DMS 273 (cell line): ENCODE measurements around the gene ARL11.
"Not testable (repeated sequence)": the region's sequence is repeated elsewhere in the genome, so short reads cannot be mapped to it uniquely, and the experiment has no call there.

ENCODE experiments used
- DNase-seq: peaks from one replicate; lab custom pipeline; 2025; ENCODE audit not compliant: unreplicated experiment; lab: John Stamatoyannopoulos, UW

Gene ARL11

GRCh38 chr13:49627831-49628652 lies at the start of gene ARL11:
ARL11 (plus strand) TSS chr13:49628507; CDS start chr13:49630448, 1,941 bp downstream.
- no peak for DNase-seq

- DNase-seq: no peak
Measured at GRCh38 chr13:49579501-49579900, 48.8 kb upstream of the ARL11 start.

GRCh38 chr13:49580980-49581680 lies 47.2 kb upstream of the ARL11 start:
- no peak for DNase-seq

GRCh38 chr13:49584771-49585182 lies 43.5 kb upstream of the ARL11 start:
- DNase-seq: peak; percentile 25

- peak; percentile 83 for DNase-seq
Measured at GRCh38 chr13:49585220-49586157, 42.8 kb upstream of the ARL11 start, which contains the start of gene RCBTB1. RCBTB1 (minus strand) TSS chr13:49585558; CDS start chr13:49567279, 18,279 bp downstream.

GRCh38 chr13:49586717-49587116 lies 41.6 kb upstream of the ARL11 start:
- no peak for DNase-seq

- no peak for DNase-seq
Measured at GRCh38 chr13:49587311-49587847, 40.9 kb upstream of the ARL11 start.

GRCh38 chr13:49590714-49591113 lies 37.6 kb upstream of the ARL11 start:
- DNase-seq: not testable (repeated sequence)

- DNase-seq: not testable (repeated sequence)
Measured at GRCh38 chr13:49593876-49594275, 34.4 kb upstream of the ARL11 start.

GRCh38 chr13:49594576-49594975 lies 33.7 kb upstream of the ARL11 start:
- DNase-seq: no peak

- peak; percentile 94 for DNase-seq
Measured at GRCh38 chr13:49596221-49596620, 32.1 kb upstream of the ARL11 start.

- no peak for DNase-seq
Measured at GRCh38 chr13:49597043-49597641, 31.2 kb upstream of the ARL11 start.

- DNase-seq: no peak
Measured at GRCh38 chr13:49602005-49602404, 26.3 kb upstream of the ARL11 start.

- not testable (repeated sequence) for DNase-seq
Measured at GRCh38 chr13:49602615-49603014, 25.7 kb upstream of the ARL11 start.

GRCh38 chr13:49604570-49604969 lies 23.7 kb upstream of the ARL11 start:
- DNase-seq: no peak

GRCh38 chr13:49606747-49607648 lies 21.3 kb upstream of the ARL11 start:
- DNase-seq: peak; percentile 88

GRCh38 chr13:49607761-49608160 lies 20.5 kb upstream of the ARL11 start:
- DNase-seq: no peak

GRCh38 chr13:49608651-49609331 lies 19.5 kb upstream of the ARL11 start:
- DNase-seq: no peak

- DNase-seq: peak; percentile 91
Measured at GRCh38 chr13:49610176-49610575, 18.1 kb upstream of the ARL11 start.
